CD4-positive, alpha-beta T cell treated with Interleukin-17A for 4 hours (primary cell): Measurements from ENCODE around the gene SMARCA4.
"Not testable (repeated sequence)": the region's sequence is repeated elsewhere in the genome, so short reads cannot be mapped to it uniquely, and the experiment has no call there.

Experiments
- DNase-seq: peaks from one replicate; pipeline ENCODE4 v3.0.0-alpha.2; 2020; ENCODE audit warnings: mixed read lengths

The SMARCA4 gene

GRCh38 chr19:10981252-10981895, 20.5 kb downstream of the SMARCA4 start:
- DNase-seq: no peak

- DNase-seq: no peak
These were observed 22.2 kb downstream of the SMARCA4 start for GRCh38 chr19:10983026-10983425.

- DNase-seq: no peak
These were observed 23.4 kb downstream of the SMARCA4 start for GRCh38 chr19:10984166-10984735.

- DNase-seq: no peak
These were observed 24.7 kb downstream of the SMARCA4 start for GRCh38 chr19:10985502-10985901.

GRCh38 chr19:10986301-10987127, 25.7 kb downstream of the SMARCA4 start:
- DNase-seq: no peak

GRCh38 chr19:10987571-10988297, 26.9 kb downstream of the SMARCA4 start:
- DNase-seq: no peak

GRCh38 chr19:10988380-10988779, 27.6 kb downstream of the SMARCA4 start:
- no peak for DNase-seq

- DNase-seq: no peak
These were observed 28.1 kb downstream of the SMARCA4 start for GRCh38 chr19:10988921-10989320.

GRCh38 chr19:10991076-10991475, 30.2 kb downstream of the SMARCA4 start:
- no peak for DNase-seq

GRCh38 chr19:10991521-10992081, 30.8 kb downstream of the SMARCA4 start:
- DNase-seq: no peak

- not testable (repeated sequence) for DNase-seq
These were observed 31.3 kb downstream of the SMARCA4 start for GRCh38 chr19:10992174-10992573.

GRCh38 chr19:10995926-10996600, 35.2 kb downstream of the SMARCA4 start:
- no peak for DNase-seq

- no peak for DNase-seq
These were observed 37.3 kb downstream of the SMARCA4 start for GRCh38 chr19:10998045-10998533.

GRCh38 chr19:10998666-10999065, 37.8 kb downstream of the SMARCA4 start:
- no peak for DNase-seq

GRCh38 chr19:11005521-11005920, 44.7 kb downstream of the SMARCA4 start:
- no peak for DNase-seq

GRCh38 chr19:11007385-11007784, 46.6 kb downstream of the SMARCA4 start:
- DNase-seq: no peak

GRCh38 chr19:11007962-11008532, 47.2 kb downstream of the SMARCA4 start:
- no peak for DNase-seq

- DNase-seq: no peak
These were observed 49.2 kb downstream of the SMARCA4 start for GRCh38 chr19:11010041-11010440.

- no peak for DNase-seq
These were observed 51.7 kb downstream of the SMARCA4 start for GRCh38 chr19:11012507-11012906.

GRCh38 chr19:11013771-11014170, 52.9 kb downstream of the SMARCA4 start:
- DNase-seq: no peak

- no peak for DNase-seq
These were observed 53.6 kb downstream of the SMARCA4 start for GRCh38 chr19:11014403-11014911.

- no peak for DNase-seq
These were observed 55.8 kb downstream of the SMARCA4 start for GRCh38 chr19:11016631-11017030.
